ENCODE data around the gene CMTM6.

The CMTM6 gene

DNA sequence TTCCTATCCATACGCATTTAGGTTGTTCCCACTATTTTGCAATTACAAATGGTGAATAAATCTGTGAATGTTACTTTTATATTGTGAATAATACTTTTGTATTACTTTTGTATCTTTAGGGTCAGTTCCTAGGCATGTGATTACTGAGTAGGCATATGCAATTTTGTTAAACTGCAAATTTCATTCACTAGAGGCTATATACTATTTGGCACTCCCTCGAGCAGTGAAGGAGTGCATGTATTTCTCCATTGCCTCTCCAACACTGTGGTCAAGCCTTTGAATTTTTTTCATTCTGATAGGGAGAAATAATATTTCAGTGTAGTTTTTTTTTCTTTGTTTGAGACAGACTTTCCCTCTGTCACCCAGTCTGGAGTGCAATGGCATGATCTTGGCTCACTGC is 8.4 kb upstream of the CMTM6 start:
- Histone ChIP-seq H3K27me3 (ENCODE audit: insufficient read depth, poor library complexity, severe bottlenecking) (no peaks in the 10 kb centered on the region), H3K27ac (replicated peaks) (no peak overlapping the region), H3K4me3 (replicated peaks; ENCODE audit: insufficient read depth, low read length) (no peak overlapping the region)
- no peak for DNase-seq (ENCODE audit: low read depth in 1 of 2, low spot score in 1 of 2)
- TF ChIP-seq POLR2AphosphoS5 (IDR thresholded peaks at IDR 0.05; ENCODE audit: low read depth) (no peak), GABPA (IDR thresholded peaks at IDR 0.05; ENCODE audit: low read depth) (no peak), SPI1 (IDR thresholded peaks at IDR 0.05; ENCODE audit: borderline replicate concordance, low read depth) (no peak)
- TF ChIP-seq, protein P1, sequence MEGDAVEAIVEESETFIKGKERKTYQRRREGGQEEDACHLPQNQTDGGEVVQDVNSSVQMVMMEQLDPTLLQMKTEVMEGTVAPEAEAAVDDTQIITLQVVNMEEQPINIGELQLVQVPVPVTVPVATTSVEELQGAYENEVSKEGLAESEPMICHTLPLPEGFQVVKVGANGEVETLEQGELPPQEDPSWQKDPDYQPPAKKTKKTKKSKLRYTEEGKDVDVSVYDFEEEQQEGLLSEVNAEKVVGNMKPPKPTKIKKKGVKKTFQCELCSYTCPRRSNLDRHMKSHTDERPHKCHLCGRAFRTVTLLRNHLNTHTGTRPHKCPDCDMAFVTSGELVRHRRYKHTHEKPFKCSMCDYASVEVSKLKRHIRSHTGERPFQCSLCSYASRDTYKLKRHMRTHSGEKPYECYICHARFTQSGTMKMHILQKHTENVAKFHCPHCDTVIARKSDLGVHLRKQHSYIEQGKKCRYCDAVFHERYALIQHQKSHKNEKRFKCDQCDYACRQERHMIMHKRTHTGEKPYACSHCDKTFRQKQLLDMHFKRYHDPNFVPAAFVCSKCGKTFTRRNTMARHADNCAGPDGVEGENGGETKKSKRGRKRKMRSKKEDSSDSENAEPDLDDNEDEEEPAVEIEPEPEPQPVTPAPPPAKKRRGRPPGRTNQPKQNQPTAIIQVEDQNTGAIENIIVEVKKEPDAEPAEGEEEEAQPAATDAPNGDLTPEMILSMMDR (IDR thresholded peaks at IDR 0.05; ENCODE audit: insufficient read depth, low read length), result no peak
- TF ChIP-seq, protein P2, sequence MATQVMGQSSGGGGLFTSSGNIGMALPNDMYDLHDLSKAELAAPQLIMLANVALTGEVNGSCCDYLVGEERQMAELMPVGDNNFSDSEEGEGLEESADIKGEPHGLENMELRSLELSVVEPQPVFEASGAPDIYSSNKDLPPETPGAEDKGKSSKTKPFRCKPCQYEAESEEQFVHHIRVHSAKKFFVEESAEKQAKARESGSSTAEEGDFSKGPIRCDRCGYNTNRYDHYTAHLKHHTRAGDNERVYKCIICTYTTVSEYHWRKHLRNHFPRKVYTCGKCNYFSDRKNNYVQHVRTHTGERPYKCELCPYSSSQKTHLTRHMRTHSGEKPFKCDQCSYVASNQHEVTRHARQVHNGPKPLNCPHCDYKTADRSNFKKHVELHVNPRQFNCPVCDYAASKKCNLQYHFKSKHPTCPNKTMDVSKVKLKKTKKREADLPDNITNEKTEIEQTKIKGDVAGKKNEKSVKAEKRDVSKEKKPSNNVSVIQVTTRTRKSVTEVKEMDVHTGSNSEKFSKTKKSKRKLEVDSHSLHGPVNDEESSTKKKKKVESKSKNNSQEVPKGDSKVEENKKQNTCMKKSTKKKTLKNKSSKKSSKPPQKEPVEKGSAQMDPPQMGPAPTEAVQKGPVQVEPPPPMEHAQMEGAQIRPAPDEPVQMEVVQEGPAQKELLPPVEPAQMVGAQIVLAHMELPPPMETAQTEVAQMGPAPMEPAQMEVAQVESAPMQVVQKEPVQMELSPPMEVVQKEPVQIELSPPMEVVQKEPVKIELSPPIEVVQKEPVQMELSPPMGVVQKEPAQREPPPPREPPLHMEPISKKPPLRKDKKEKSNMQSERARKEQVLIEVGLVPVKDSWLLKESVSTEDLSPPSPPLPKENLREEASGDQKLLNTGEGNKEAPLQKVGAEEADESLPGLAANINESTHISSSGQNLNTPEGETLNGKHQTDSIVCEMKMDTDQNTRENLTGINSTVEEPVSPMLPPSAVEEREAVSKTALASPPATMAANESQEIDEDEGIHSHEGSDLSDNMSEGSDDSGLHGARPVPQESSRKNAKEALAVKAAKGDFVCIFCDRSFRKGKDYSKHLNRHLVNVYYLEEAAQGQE (IDR thresholded peaks at IDR 0.05; ENCODE audit: insufficient replicate concordance, low read depth), result no peak

DNA sequence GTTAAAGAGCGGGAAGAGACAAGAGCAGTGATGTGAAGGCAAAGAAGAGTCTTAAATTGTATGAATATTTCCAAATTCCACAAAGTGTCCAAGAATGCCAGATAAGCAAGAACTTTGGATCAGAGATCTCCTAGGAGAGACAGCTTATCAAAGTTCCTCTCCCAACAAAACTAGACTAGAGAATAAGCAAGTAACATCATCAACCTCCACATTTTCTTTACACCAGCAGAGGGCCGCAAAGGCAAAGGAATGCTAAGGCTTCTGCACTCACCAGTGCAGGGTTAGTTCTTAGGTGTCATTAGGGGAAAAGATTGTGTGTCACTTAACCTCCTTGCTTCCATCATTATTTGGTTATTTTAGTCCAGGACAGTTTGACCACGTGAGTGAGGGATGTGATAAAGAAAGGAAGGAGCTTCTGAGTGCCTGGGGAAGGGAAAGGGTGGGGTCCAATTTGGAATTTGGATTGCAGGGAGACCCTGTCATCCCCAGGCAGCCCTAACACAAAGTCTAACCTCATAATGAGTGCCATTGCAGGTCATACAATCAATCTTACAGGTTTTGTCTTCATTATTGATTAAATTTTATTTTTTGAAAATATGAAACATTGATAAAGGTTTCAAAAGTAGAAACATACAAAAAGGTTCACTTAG is 7.5 kb upstream of the CMTM6 start:
- Histone ChIP-seq H3K27me3 (ENCODE audit: insufficient read depth, poor library complexity, severe bottlenecking) (no peaks in the 10 kb centered on the region), H3K27ac (replicated peaks) (no peak overlapping the region), H3K4me3 (replicated peaks; ENCODE audit: insufficient read depth, low read length) (no peak overlapping the region)
- TF ChIP-seq, protein P2 (IDR thresholded peaks at IDR 0.05; ENCODE audit: insufficient replicate concordance, low read depth), result no peak
- TF ChIP-seq, protein P1 (IDR thresholded peaks at IDR 0.05; ENCODE audit: insufficient read depth, low read length), result peak; percentile 18
- no peak for TF ChIP-seq POLR2AphosphoS5 (IDR thresholded peaks at IDR 0.05; ENCODE audit: low read depth)
- TF ChIP-seq SPI1 (IDR thresholded peaks at IDR 0.05; ENCODE audit: borderline replicate concordance, low read depth), result no peak
- DNase-seq (ENCODE audit: low read depth in 1 of 2, low spot score in 1 of 2), result peak in 1 of 2 experiments; percentile 76

DNA sequence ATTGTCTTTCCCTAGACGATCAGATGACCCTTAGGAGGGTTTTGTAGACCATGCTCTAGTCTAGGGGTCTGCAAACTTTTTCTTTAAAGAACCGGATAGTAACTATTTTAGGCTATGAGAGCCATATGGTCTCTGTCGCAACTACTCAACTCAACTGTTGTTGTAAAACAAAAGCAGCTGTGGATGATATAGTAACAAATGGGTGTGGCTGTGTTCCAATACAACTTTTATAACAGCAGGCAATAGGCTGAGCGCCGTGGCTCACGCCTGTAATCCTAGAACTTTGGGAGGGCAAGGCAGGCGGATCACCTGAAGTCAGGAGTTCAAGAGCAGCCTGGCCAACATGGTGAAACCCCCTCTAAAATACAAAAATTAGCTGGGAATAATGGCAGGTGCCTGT is 6.1 kb upstream of the CMTM6 start:
- Histone ChIP-seq H3K27me3 (ENCODE audit: insufficient read depth, poor library complexity, severe bottlenecking) (no peaks in the 10 kb centered on the region), H3K4me3 (replicated peaks; ENCODE audit: insufficient read depth, low read length) (no peak overlapping the region), H3K27ac (replicated peaks) (no peak overlapping the region)
- DNase-seq (ENCODE audit: low read depth in 1 of 2, low spot score in 1 of 2), result no peak
- TF ChIP-seq POLR2AphosphoS5 (IDR thresholded peaks at IDR 0.05; ENCODE audit: low read depth), result no peak
- TF ChIP-seq SPI1 (IDR thresholded peaks at IDR 0.05; ENCODE audit: borderline replicate concordance, low read depth), result no peak
- TF ChIP-seq, protein P2 (IDR thresholded peaks at IDR 0.05; ENCODE audit: insufficient replicate concordance, low read depth), result no peak
- TF ChIP-seq, protein P1 (IDR thresholded peaks at IDR 0.05; ENCODE audit: insufficient read depth, low read length), result no peak
- no peak for TF ChIP-seq GABPA (IDR thresholded peaks at IDR 0.05; ENCODE audit: low read depth)
